Small intestine (tissue), 7 donors: Measurements from ENCODE around the gene LSM2. TPM values are rescaled to one million over a fixed set of nuclear protein-coding genes. Genes with fewer than 3 reads are reported as not detected.
A peak's percentile ranks its signal among the peaks of the same experiment; 100 is the strongest.

Experiments used
- DNase-seq, 2 donors: peaks; one replicate each; pipeline versions ENCODE4 v3.0.0 to v3.0.0-alpha.2; 2013
- FAIRE-seq: peaks from 2 replicates; lab custom pipeline; 2012; peaks lifted over from hg19 to GRCh38; lab: Jason Lieb, UNC
- H3K27ac ChIP-seq, 3 donors: one replicate each; pipeline ENCODE4 v1.5.1; 2013; ENCODE audit warnings: low read length in 2 of 3, mild to moderate bottlenecking in 2 of 3, control low read depth in 1 of 3, inconsistent platforms in 1 of 3, low read depth in 1 of 3, moderate library complexity in 1 of 3
- H3K27me3 ChIP-seq, 3 donors: one replicate each; pipeline ENCODE4 v1.6.1; 2013; ENCODE audit warnings: low read length in 3 of 3, inconsistent platforms in 1 of 3; ENCODE audit not compliant: control insufficient read depth in 3 of 3, insufficient read depth in 3 of 3
- H3K36me3 ChIP-seq, 3 donors: one replicate each; pipeline ENCODE4 v1.6.1; 2013; ENCODE audit warnings: low read length in 3 of 3, inconsistent platforms in 1 of 3, low read depth in 1 of 3, mild to moderate bottlenecking in 1 of 3, moderate library complexity in 1 of 3; ENCODE audit not compliant: control insufficient read depth in 3 of 3, insufficient read depth in 2 of 3
- H3K4me1 ChIP-seq, 3 donors: one replicate each; pipeline ENCODE4 v1.6.1; 2013; ENCODE audit warnings: low read length in 2 of 3, inconsistent platforms in 1 of 3, low read depth in 1 of 3, mild to moderate bottlenecking in 1 of 3, moderate library complexity in 1 of 3; ENCODE audit not compliant: control insufficient read depth in 3 of 3, insufficient read depth in 2 of 3
- H3K4me3 ChIP-seq, 3 donors: one replicate each; pipeline ENCODE4 v1.5.1; 2013; ENCODE audit warnings: low read length in 3 of 3, control low read depth in 1 of 3, inconsistent platforms in 1 of 3, low read depth in 1 of 3, mild to moderate bottlenecking in 1 of 3, moderate library complexity in 1 of 3
- H3K9me3 ChIP-seq, 2 donors: one replicate each; pipeline ENCODE4 v1.6.1; 2013; ENCODE audit warnings: low read depth in 1 of 2, low read length in 1 of 2; ENCODE audit not compliant: control insufficient read depth in 2 of 2, insufficient read depth in 1 of 2
- WGBS, 3 donors: extraction: QIAGEN DNeasy Blood & Tissue Kit; methylation state at CpG; one replicate each; pipeline ENCODE4 v1.1.7; 2013; 5-methylcytosine and 5-hydroxymethylcytosine counted together
- polyA plus RNA-seq, 4 donors: library from polyadenylated mRNA; stranded (reverse) in 3 of 4; unstranded in 1 of 4; fragments of 200-250 nt in 3 of 4; fragments of 120-200 nt in 1 of 4; gene quantifications; one replicate each; pipeline versions ENCODE4 v1.2.1 to v1.2.3, GENCODE V29; 2013
- donor health status: healthy with polysubstance abuse.
- donor health status: control.
- donor health status: control.
- donor health status: Bipolar disorder and iron deficiency.
- donor health status: healthy.

The LSM2 gene
- polyA plus RNA-seq, 4 donors: 27.3 to 90.2 (median 39.3) TPM

GRCh38 chr6:31834367-31835250 is 27.8 kb upstream of the LSM2 start:
- Histone ChIP-seq H3K27me3 (no peaks in the 10 kb centered on the region), H3K4me1 (peaks cover 4 to 38% (median 11%) of the 10 kb centered on the region in 3 donors), H3K4me3 (peak overlapping the region; percentile 81 to 100 (median 96)), H3K9me3 (no peaks in the 10 kb centered on the region), H3K36me3 (peaks cover 11 to 35% (median 12%) of the 10 kb centered on the region in 3 donors), H3K27ac (peak overlapping the region; percentile 83 to 99 (median 88))
- 0% methylated on average over 59 of the region's 59 CpGs for WGBS, 3 donors
- DNase-seq: peak; percentile 88 to 95
- FAIRE-seq: no peak

GRCh38 chr6:31831350-31832215 is 24.8 kb upstream of the LSM2 start:
- FAIRE-seq (no peak), DNase-seq (no peak)
- peaks cover 0 to 13% (median 0%) of the 10 kb centered on the region in 3 donors for H3K36me3 ChIP-seq
- peak overlapping the region in 2 of 3 donors; percentile 49 to 83 for H3K27ac ChIP-seq
- WGBS, 3 donors: 36 to 70% (median 50%) methylated on average over 15 of the region's 15 CpGs
- no peaks in the 10 kb centered on the region for H3K27me3 ChIP-seq
- peak overlapping the region in 1 of 3 donors; percentile 77 for H3K4me3 ChIP-seq
- peaks cover 0 to 24% (median 1%) of the 10 kb centered on the region in 3 donors for H3K4me1 ChIP-seq
- H3K9me3 ChIP-seq: no peaks in the 10 kb centered on the region

- H3K27me3 ChIP-seq: no peaks in the 10 kb centered on the region
- no peak for FAIRE-seq
- peaks cover 0 to 7% (median 0%) of the 10 kb centered on the region in 3 donors for H3K36me3 ChIP-seq
- peak overlapping the region; percentile 54 to 85 (median 83) for H3K27ac ChIP-seq
- H3K4me1 ChIP-seq: peaks cover 0 to 21% (median 0%) of the 10 kb centered on the region in 3 donors
- WGBS, 3 donors: 14 to 42% (median 31%) methylated on average over 6 of the region's 6 CpGs
- H3K9me3 ChIP-seq: no peaks in the 10 kb centered on the region
- H3K4me3 ChIP-seq: peak overlapping the region; percentile 69 to 86 (median 77)
- DNase-seq: peak in 1 of 2 donors; percentile 39
Measured at GRCh38 chr6:31830886-31831335, 24.1 kb upstream of the LSM2 start.

- H3K36me3 ChIP-seq: peaks cover 0 to 5% (median 0%) of the 10 kb centered on the region in 3 donors
- H3K9me3 ChIP-seq: no peaks in the 10 kb centered on the region
- peak overlapping the region; percentile 67 to 83 (median 79) for H3K27ac ChIP-seq
- DNase-seq (peak; percentile 65 to 69), FAIRE-seq (no peak)
- H3K4me3 ChIP-seq: peak overlapping the region; percentile 77 to 86 (median 77)
- peaks cover 0 to 26% (median 0%) of the 10 kb centered on the region in 3 donors for H3K4me1 ChIP-seq
- 0 to 1% (median 0%) methylated on average over 10 to 15 of the region's 15 CpGs for WGBS, 3 donors
- H3K27me3 ChIP-seq: no peaks in the 10 kb centered on the region
Measured at GRCh38 chr6:31829633-31830283, 23.0 kb upstream of the LSM2 start.

GRCh38 chr6:31827286-31828079 is 20.7 kb upstream of the LSM2 start, which contains the start of gene HSPA1B:
Gene HSPA1B (plus strand): TSS chr6:31827738. CDS start chr6:31827951, 213 bp downstream.
- Histone ChIP-seq H3K9me3 (no peaks in the 10 kb centered on the region), H3K27ac (peak within 1 kb of the TSS; percentile 95 to 100 (median 96)), H3K4me3 (peak within 1 kb of the TSS; percentile 77 to 84 (median 80)), H3K27me3 (no peaks in the 10 kb centered on the region), H3K36me3 (peaks cover 0 to 4% (median 0%) of the 10 kb centered on the region in 3 donors), H3K4me1 (peaks cover 0 to 23% (median 4%) of the 10 kb centered on the region in 3 donors)
- 0% methylated on average over 42 to 52 of the region's 56 CpGs for WGBS, 3 donors
- DNase-seq: peak; percentile 95 to 100
- FAIRE-seq: no peak

GRCh38 chr6:31826793-31827285 is 20.1 kb upstream of the LSM2 start:
- Histone ChIP-seq H3K4me1 (peaks cover 0 to 24% (median 4%) of the 10 kb centered on the region in 3 donors), H3K4me3 (peak overlapping the region in 2 of 3 donors; percentile 44 to 77), H3K27me3 (no peaks in the 10 kb centered on the region), H3K36me3 (peaks cover 0 to 4% (median 0%) of the 10 kb centered on the region in 3 donors), H3K27ac (peak overlapping the region; percentile 95 to 100 (median 96)), H3K9me3 (no peaks in the 10 kb centered on the region)
- peak in 1 of 2 donors; percentile 92 for DNase-seq
- WGBS, 3 donors: 1% methylated on average over 12 to 13 of the region's 13 CpGs
- no peak for FAIRE-seq

DNA sequence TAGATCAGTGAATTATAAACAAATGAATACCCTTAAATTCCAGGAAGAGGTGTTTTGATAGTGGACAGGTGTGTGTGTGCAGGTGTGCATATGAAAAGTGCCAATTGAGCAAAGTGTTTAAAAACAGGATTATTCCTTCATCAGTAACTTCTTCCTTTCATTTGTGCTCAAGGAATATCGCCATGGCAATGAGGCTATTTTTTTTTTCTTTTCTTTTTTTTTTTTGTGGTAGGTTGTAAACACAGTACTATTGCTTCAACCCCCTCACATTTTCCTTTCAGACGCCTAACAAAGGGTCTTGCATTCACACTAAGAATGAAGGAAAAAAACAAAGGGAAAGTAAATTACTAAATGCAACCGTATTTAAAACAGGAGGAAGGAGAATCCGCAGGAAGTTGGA is 18.8 kb upstream of the LSM2 start:
- no peaks in the 10 kb centered on the region for H3K9me3 ChIP-seq
- H3K27ac ChIP-seq: peak overlapping the region; percentile 95 to 100 (median 96)
- no peak for FAIRE-seq
- DNase-seq: no peak
- WGBS, 3 donors: 16 to 61% (median 36%) methylated on average over 4 of the region's 4 CpGs
- peaks cover 0 to 29% (median 10%) of the 10 kb centered on the region in 3 donors for H3K4me1 ChIP-seq
- H3K4me3 ChIP-seq: no peak overlapping the region
- H3K27me3 ChIP-seq: no peaks in the 10 kb centered on the region
- no peaks in the 10 kb centered on the region for H3K36me3 ChIP-seq
